Measurements from ENCODE around the gene EPB41L4A.

DNA sequence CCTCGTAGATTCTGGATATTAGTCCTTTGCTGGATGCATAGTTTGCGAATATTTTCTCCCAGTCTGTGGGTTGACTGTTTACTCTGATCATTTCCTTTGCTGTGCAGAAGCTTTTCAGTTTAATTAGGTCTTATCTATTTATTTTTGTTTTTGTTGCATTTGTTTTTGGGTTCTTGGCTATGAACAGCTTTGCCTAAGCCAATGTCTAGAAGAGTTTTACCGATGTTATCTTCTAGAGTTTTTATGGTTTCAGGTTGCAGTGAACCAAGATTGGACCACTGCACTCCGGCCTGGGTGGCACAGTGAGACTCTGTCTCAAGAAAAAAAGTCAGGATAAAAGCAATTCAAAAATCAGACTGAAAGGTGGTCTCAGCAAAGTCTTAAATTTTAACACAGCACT is 188.5 kb downstream of the EPB41L4A start:
- TF ChIP-seq, protein P1, sequence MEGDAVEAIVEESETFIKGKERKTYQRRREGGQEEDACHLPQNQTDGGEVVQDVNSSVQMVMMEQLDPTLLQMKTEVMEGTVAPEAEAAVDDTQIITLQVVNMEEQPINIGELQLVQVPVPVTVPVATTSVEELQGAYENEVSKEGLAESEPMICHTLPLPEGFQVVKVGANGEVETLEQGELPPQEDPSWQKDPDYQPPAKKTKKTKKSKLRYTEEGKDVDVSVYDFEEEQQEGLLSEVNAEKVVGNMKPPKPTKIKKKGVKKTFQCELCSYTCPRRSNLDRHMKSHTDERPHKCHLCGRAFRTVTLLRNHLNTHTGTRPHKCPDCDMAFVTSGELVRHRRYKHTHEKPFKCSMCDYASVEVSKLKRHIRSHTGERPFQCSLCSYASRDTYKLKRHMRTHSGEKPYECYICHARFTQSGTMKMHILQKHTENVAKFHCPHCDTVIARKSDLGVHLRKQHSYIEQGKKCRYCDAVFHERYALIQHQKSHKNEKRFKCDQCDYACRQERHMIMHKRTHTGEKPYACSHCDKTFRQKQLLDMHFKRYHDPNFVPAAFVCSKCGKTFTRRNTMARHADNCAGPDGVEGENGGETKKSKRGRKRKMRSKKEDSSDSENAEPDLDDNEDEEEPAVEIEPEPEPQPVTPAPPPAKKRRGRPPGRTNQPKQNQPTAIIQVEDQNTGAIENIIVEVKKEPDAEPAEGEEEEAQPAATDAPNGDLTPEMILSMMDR (IDR thresholded peaks at IDR 0.05; ENCODE audit: low read length): no peak
- TF ChIP-seq EZH2 (optimal IDR thresholded peaks at IDR 0.05; ENCODE audit: low read depth, low read length): no peak
- TF ChIP-seq EZH2phosphoT487 (IDR thresholded peaks at IDR 0.05; ENCODE audit: low read length): no peak
